ENCODE measurements around the gene HFE. TPM values are rescaled to one million over a fixed set of nuclear protein-coding genes. Genes with fewer than 3 reads are reported as not detected.

HFE gene
- total and polyA plus RNA-seq, 2 of the 13 experiments (the other 11 are each of a cell fraction or from before 2014, with no cell fraction given) = 3.7 to 6.3 TPM

- ChIA-PET POLR2A (interaction anchor here (0.7 to 2.4 kb wide), 4 partner anchors 7 to 27 kb away, joined by 3 to 8 read pairs (median 6); a partner anchor contains a TSS), CTCF (ENCODE audit: low intra/inter-chr PET ratio, low total read pairs) (no interaction called here)
- intact Hi-C loops (cut with micrococcal nuclease; ENCODE audit: unreplicated experiment) (no loop called here), in situ Hi-C loops (cut with HindIII; ENCODE audit: extremely low pct_ligation_motif_present, low pct_unique_long_range_greater_than_20kb) (no loop called here)
- Histone ChIP-seq H3K36me3 (replicated peaks in 1 of 2; ENCODE audit: control insufficient read depth in 1 of 2, insufficient read depth in 2 of 2, low read length in 2 of 2) (peaks cover 1 to 8% of the 10 kb centered on the region in 2 experiments; a peak in 4 of 5 replicates), H3K27ac (ENCODE audit: extremely low read length, insufficient read depth, low read length) (no peak overlapping the region), H3K9me3 (ENCODE audit: low read length) (no peaks in the 10 kb centered on the region), H3K4me3 (replicated peaks in 1 of 3; ENCODE audit: insufficient read depth in 1 of 3, low read depth in 2 of 3, low read length in 3 of 3) (no peak overlapping the region), H3K9ac (ENCODE audit: insufficient read depth, low read depth, low read length) (no peak overlapping the region), H2AFZ (ENCODE audit: low read length) (no peak overlapping the region), H3K4me1 (ENCODE audit: insufficient read depth, low read length) (peaks cover 23% of the 10 kb centered on the region), H3K79me2 (ENCODE audit: insufficient read depth, low read length) (peaks cover 23% of the 10 kb centered on the region), H4K20me1 (ENCODE audit: insufficient read depth, low read length) (peaks cover 4% of the 10 kb centered on the region; the same call in 1 of the 2 replicates), H3K4me2 (ENCODE audit: low read depth, low read length) (no peak overlapping the region), H3K27me3 (ENCODE audit: control insufficient read depth in 1 of 2, insufficient read depth in 2 of 2, low read length in 2 of 2) (no peaks in the 10 kb centered on the region; a peak in 1 of 5 replicates)
- no peak for FAIRE-seq
- WGBS (ENCODE audit: low lambda C conversion rate) = 96% methylated on average over 5 of the region's 6 CpGs
- no TSS peak for BruUV-seq (replicated peaks)
- no peak; the same call in 2 of the 3 replicates for ATAC-seq
- no peak for DNase-seq (ENCODE audit: low spot score)
- no peak for TF ChIP-seq ETV5 (CRISPR knock-in tag; IDR thresholded peaks at IDR 0.05; ENCODE audit: borderline replicate concordance)
- TF ChIP-seq PATZ1 (CRISPR knock-in tag; IDR thresholded peaks at IDR 0.05) = no peak
- no peak for TF ChIP-seq ZKSCAN8 (CRISPR knock-in tag; IDR thresholded peaks at IDR 0.05; ENCODE audit: borderline replicate concordance)
- no peak for TF ChIP-seq HES4 (CRISPR knock-in tag; IDR thresholded peaks at IDR 0.05; ENCODE audit: borderline replicate concordance)
These were observed 43.5 kb downstream of the HFE start for GRCh38 chr6:26130581-26131249.

GRCh38 chr6:26131618-26132017 lies 44.4 kb downstream of the HFE start:
- DNase-seq (ENCODE audit: low spot score) = no peak
- WGBS (ENCODE audit: low lambda C conversion rate) = 99% methylated on average over 3 of the region's 3 CpGs
- H4K20me1 ChIP-seq (ENCODE audit: insufficient read depth, low read length) = 0 out of 2 replicates have a peak, but pooled peaks cover 1% of the 10 kb centered on the region
- peaks cover 19% of the 10 kb centered on the region for H3K4me1 ChIP-seq (ENCODE audit: insufficient read depth, low read length)
- no peak overlapping the region for H2AFZ ChIP-seq (ENCODE audit: low read length)
- no peak overlapping the region for H3K4me3 ChIP-seq (replicated peaks in 1 of 3; ENCODE audit: insufficient read depth in 1 of 3, low read depth in 2 of 3, low read length in 3 of 3)
- intact Hi-C loops (cut with micrococcal nuclease; ENCODE audit: unreplicated experiment) = no loop called here
- no peaks in the 10 kb centered on the region for H3K27me3 ChIP-seq (ENCODE audit: control insufficient read depth in 1 of 2, insufficient read depth in 2 of 2, low read length in 2 of 2)
- BruUV-seq (replicated peaks) = no TSS peak
- in situ Hi-C loops (cut with HindIII; ENCODE audit: extremely low pct_ligation_motif_present, low pct_unique_long_range_greater_than_20kb) = no loop called here
- H3K27ac ChIP-seq (ENCODE audit: extremely low read length, insufficient read depth, low read length) = no peak overlapping the region
- CTCF ChIA-PET (ENCODE audit: low intra/inter-chr PET ratio, low total read pairs) = no interaction called here
- H3K4me2 ChIP-seq (ENCODE audit: low read depth, low read length) = no peak overlapping the region
- H3K9me3 ChIP-seq (ENCODE audit: low read length) = no peaks in the 10 kb centered on the region
- peaks cover 14% of the 10 kb centered on the region for H3K79me2 ChIP-seq (ENCODE audit: insufficient read depth, low read length)
- no peak for ATAC-seq
- H3K9ac ChIP-seq (ENCODE audit: insufficient read depth, low read depth, low read length) = no peak overlapping the region
- POLR2A ChIA-PET = interaction anchor here (1.4 to 2.4 kb wide), 3 partner anchors 8 to 26 kb away, joined by 5 to 8 read pairs (median 6); a partner anchor contains a TSS
- H3K36me3 ChIP-seq (replicated peaks in 1 of 2; ENCODE audit: control insufficient read depth in 1 of 2, insufficient read depth in 2 of 2, low read length in 2 of 2) = peaks cover 1 to 8% of the 10 kb centered on the region in 2 experiments; a peak in 4 of 5 replicates
- FAIRE-seq = no peak
- TF ChIP-seq PRPF4 (IDR thresholded peaks at IDR 0.05; ENCODE audit: low read depth, low read length, poor library complexity, severe bottlenecking) (no peak), GATA4 (IDR thresholded peaks at IDR 0.05; ENCODE audit: borderline replicate concordance, low read depth) (no peak), POLR2AphosphoS2 (IDR thresholded peaks at IDR 0.05; ENCODE audit: low read depth, low read length) (no peak), SP140L (CRISPR knock-in tag; IDR thresholded peaks at IDR 0.05; ENCODE audit: borderline replicate concordance) (no peak), ZNF142 (CRISPR knock-in tag; IDR thresholded peaks at IDR 0.05) (no peak), CEBPG (CRISPR knock-in tag; IDR thresholded peaks at IDR 0.05) (no peak)
